HCT116 (cell line): ENCODE results near the gene ORAI1. TPM values are rescaled to one million over a fixed set of nuclear protein-coding genes. Genes with fewer than 3 reads are reported as not detected.

Source experiments
- ATAC-seq: fragments of 200-7000 bp; cut with Tn5 transposase; 2 replicates; pipeline ENCODE4 v1.9.1; 2020; ENCODE audit warnings: mild to moderate bottlenecking, moderate library complexity
- BruUV-seq: library from RNA; stranded (reverse); fragments of 400-500 nt; replicated peaks from 2 replicates; lab custom pipeline; 2021; lab: Mats Ljungman, UMichigan
- CTCF ChIA-PET: fragments of 300-600 bp; sonication (Branson Sonifier 250); formaldehyde crosslinking; loops from one replicate; lab custom pipeline; 2021; ENCODE audit warnings: antibody characterized with exemption; lab: Charles Lee
- POLR2A ChIA-PET: fragments of 300-600, 350-600 bp; sonication (Branson Sonifier 250); formaldehyde crosslinking; loops from one replicate; lab custom pipeline; 2021; ENCODE audit warnings: antibody characterized with exemption; lab: Charles Lee
- RAD21 ChIA-PET, 2 experiments: fragments of 300-600 bp; sonication (Branson Sonifier 250); formaldehyde crosslinking; loops; one replicate each; lab custom pipeline; 2023; ENCODE audit warnings: low total read pairs in 2 of 2; ENCODE audit not compliant: uncharacterized antibody in 2 of 2, unreplicated experiment in 2 of 2, low non-redundant PET in 1 of 2; lab: Charles Lee
- DNase-seq: peaks from one replicate; pipeline ENCODE4 v3.0.0-alpha.2; 2010; ENCODE audit warnings: low read depth, low spot score
- H2AFZ ChIP-seq: fragments of 200-600 bp; shearing (Covaris generic), sonication (generic); 2 replicates; pipeline ENCODE4 v1.6.1; 2017; ENCODE audit warnings: low read depth, mixed run types, mixed read lengths, antibody characterized with exemption, low read length; ENCODE audit not compliant: poor library complexity, severe bottlenecking
- H3K27ac ChIP-seq: 2 replicates; pipeline ENCODE4 v1.5.1; 2012; ENCODE audit warnings: low read depth, low read length
- H3K27me3 ChIP-seq: fragments of 200-600 bp; sonication (generic); 2 replicates; pipeline ENCODE4 v1.6.1; 2016; ENCODE audit warnings: mixed run types, low read length, mixed read lengths; ENCODE audit not compliant: insufficient read depth
- H3K36me3 ChIP-seq, 2 experiments: fragments of 200-500 bp in 1 of 2; fragments of 200-600 bp in 1 of 2; sonication (Bioruptor generic) in 1 of 2; sonication (generic) in 1 of 2; 2 replicates each; pipeline versions ENCODE4 v1.5.1 to v1.6.1; 2014 to 2016; ENCODE audit warnings: low read length in 2 of 2, inconsistent platforms in 1 of 2, mixed read lengths in 1 of 2, mixed run types in 1 of 2; ENCODE audit not compliant: insufficient read depth in 2 of 2, control insufficient read depth in 1 of 2
- H3K4me1 ChIP-seq, 2 experiments: fragments of 200-600 bp in 1 of 2; sonication (generic) in 1 of 2; 2 replicates each; pipeline versions ENCODE4 v1.5.1 to v1.6.1; 2012 to 2017; ENCODE audit warnings: low read length in 2 of 2, inconsistent platforms in 1 of 2, mild to moderate bottlenecking in 1 of 2, mixed read lengths in 1 of 2, mixed run types in 1 of 2, moderate library complexity in 1 of 2; ENCODE audit not compliant: insufficient read depth in 2 of 2, control insufficient read depth in 1 of 2
- H3K4me2 ChIP-seq: fragments of 200-600 bp; sonication (generic); 2 replicates; pipeline ENCODE4 v1.6.1; 2017; ENCODE audit warnings: mixed run types, low read length, mixed read lengths
- H3K4me3 ChIP-seq, 2 experiments: fragments of 200-600 bp in 1 of 2; sonication (generic) in 1 of 2; replicated peaks in 1 of 2; 2 replicates each; pipeline ENCODE4 v1.5.1; 2011 to 2016; ENCODE audit warnings: low read length in 2 of 2, control low read depth in 1 of 2, low read depth in 1 of 2, mild to moderate bottlenecking in 1 of 2, mixed read lengths in 1 of 2, mixed run types in 1 of 2
- H3K79me2 ChIP-seq: fragments of 200-600 bp; sonication (generic); 2 replicates; pipeline ENCODE4 v1.6.1; 2017; ENCODE audit warnings: mild to moderate bottlenecking, mixed run types, low read length, moderate library complexity, mixed read lengths; ENCODE audit not compliant: insufficient read depth
- H3K9ac ChIP-seq: fragments of 200-600 bp; sonication (generic); 2 replicates; pipeline ENCODE4 v1.6.1; 2016; ENCODE audit warnings: low read length, mixed read lengths
- H3K9me2 ChIP-seq: fragments of 200-600 bp; sonication (generic), shearing (Covaris generic); 2 replicates; pipeline ENCODE4 v1.6.1; 2017; ENCODE audit warnings: mixed run types, mild to moderate bottlenecking, moderate library complexity; ENCODE audit not compliant: insufficient read depth
- H3K9me3 ChIP-seq, 2 experiments: fragments of 200-500 bp in 1 of 2; fragments of 200-600 bp in 1 of 2; sonication (Bioruptor generic) in 1 of 2; sonication (generic) in 1 of 2; 2 replicates each; pipeline ENCODE4 v1.6.1; 2014 to 2017; ENCODE audit warnings: low read length in 2 of 2, mixed read lengths in 2 of 2, inconsistent platforms in 1 of 2, low read depth in 1 of 2, mild to moderate bottlenecking in 1 of 2, mixed run types in 1 of 2, moderate library complexity in 1 of 2; ENCODE audit not compliant: control insufficient read depth in 1 of 2, insufficient read depth in 1 of 2
- H4K20me1 ChIP-seq: fragments of 200-600 bp; sonication (generic), shearing (Covaris generic); 2 replicates; pipeline ENCODE4 v1.6.1; 2017; ENCODE audit warnings: mixed run types, mild to moderate bottlenecking, moderate library complexity; ENCODE audit not compliant: insufficient read depth
- CEBPB ChIP-seq: IDR thresholded peaks from 2 replicates; pipeline ENCODE4 v1.6.1; 2012; ENCODE audit warnings: low read depth
- EGR1 ChIP-seq: IDR thresholded peaks from 2 replicates; pipeline ENCODE4 v1.6.1; 2012; ENCODE audit warnings: low read depth
- EZH2phosphoT487 ChIP-seq: fragments of 200-600 bp; IDR thresholded peaks from 2 replicates; pipeline ENCODE4 v1.6.1; 2018; ENCODE audit warnings: antibody characterized with exemption, borderline replicate concordance
- POLR2AphosphoS5 ChIP-seq: IDR thresholded peaks from 2 replicates; pipeline ENCODE4 v1.6.1; 2011; ENCODE audit warnings: mild to moderate bottlenecking, low read depth, low read length, moderate library complexity
- RAD21 ChIP-seq: IDR thresholded peaks from 2 replicates; pipeline ENCODE4 v1.6.1; 2012; ENCODE audit warnings: low read depth, mild to moderate bottlenecking
- SP1 ChIP-seq: IDR thresholded peaks from 2 replicates; pipeline ENCODE4 v1.6.1; 2012; ENCODE audit warnings: low read depth
- intact Hi-C: fragments of 100-400 bp; cut with micrococcal nuclease; formaldehyde crosslinking; loops from 2 replicates; pipeline ENCODE4 v1.10.0; 2022
- total RNA-seq: library from RNA; stranded (reverse); gene quantifications from one replicate; pipeline ENCODE4 v1.2.1, GENCODE V29; 2021; ENCODE audit not compliant: unreplicated experiment
- TF ChIP-seq, protein P1 (sequence below): IDR thresholded peaks from 2 replicates; pipeline ENCODE4 v1.6.1; 2012; ENCODE audit warnings: low read depth
- TF ChIP-seq, protein P2 (sequence below), 3 experiments: fragments of 200-600 bp in 1 of 3; sonication (generic) in 1 of 3; IDR thresholded peaks in 2 of 3; conservative IDR thresholded peaks in 1 of 3; 2 replicates each; pipeline ENCODE4 v1.5.1; 2012 to 2017; ENCODE audit warnings: low read depth in 2 of 3, low read length in 2 of 3, antibody characterized with exemption in 1 of 3, borderline replicate concordance in 1 of 3, control low read depth in 1 of 3, mild to moderate bottlenecking in 1 of 3, mixed read lengths in 1 of 3, mixed run types in 1 of 3, moderate library complexity in 1 of 3; ENCODE audit not compliant: insufficient read depth in 1 of 3
- TF ChIP-seq, protein P3 (sequence below): IDR thresholded peaks from 2 replicates; pipeline ENCODE4 v1.6.1; 2012

ORAI1 gene
- total RNA-seq, 1 experiment from 2014 or later: 20.2 TPM

GRCh38 chr12:121688966-121689365 lies 62.6 kb downstream of the ORAI1 start:
- Histone ChIP-seq H3K27me3 (no peaks in the 10 kb centered on the region), H3K36me3 (no peaks in the 10 kb centered on the region), H3K9me3 (no peaks in the 10 kb centered on the region), H3K79me2 (no peaks in the 10 kb centered on the region), H3K4me1 (peaks cover 4 to 15% of the 10 kb centered on the region in 2 experiments; a peak in 3 of 4 replicates), H3K4me3 (no peak overlapping the region), H3K4me2 (no peak overlapping the region), H4K20me1 (no peaks in the 10 kb centered on the region), H2AFZ (no peak overlapping the region), H3K9ac (no peak overlapping the region), H3K27ac (no peak overlapping the region), H3K9me2 (no peaks in the 10 kb centered on the region)
- intact Hi-C loops: no loop called here
- BruUV-seq: no TSS peak
- DNase-seq (no peak), ATAC-seq (no peak)
- ChIA-PET POLR2A (no interaction called here), RAD21 (no interaction called here), CTCF (interaction anchor here (1.6 kb wide), 1 partner anchor 105 kb away, joined by 4 read pairs; no protein-coding TSS in a partner anchor)
- no peak for TF ChIP-seq POLR2AphosphoS5
- TF ChIP-seq EGR1: no peak
- TF ChIP-seq EZH2phosphoT487: no peak
- TF ChIP-seq, protein P1, sequence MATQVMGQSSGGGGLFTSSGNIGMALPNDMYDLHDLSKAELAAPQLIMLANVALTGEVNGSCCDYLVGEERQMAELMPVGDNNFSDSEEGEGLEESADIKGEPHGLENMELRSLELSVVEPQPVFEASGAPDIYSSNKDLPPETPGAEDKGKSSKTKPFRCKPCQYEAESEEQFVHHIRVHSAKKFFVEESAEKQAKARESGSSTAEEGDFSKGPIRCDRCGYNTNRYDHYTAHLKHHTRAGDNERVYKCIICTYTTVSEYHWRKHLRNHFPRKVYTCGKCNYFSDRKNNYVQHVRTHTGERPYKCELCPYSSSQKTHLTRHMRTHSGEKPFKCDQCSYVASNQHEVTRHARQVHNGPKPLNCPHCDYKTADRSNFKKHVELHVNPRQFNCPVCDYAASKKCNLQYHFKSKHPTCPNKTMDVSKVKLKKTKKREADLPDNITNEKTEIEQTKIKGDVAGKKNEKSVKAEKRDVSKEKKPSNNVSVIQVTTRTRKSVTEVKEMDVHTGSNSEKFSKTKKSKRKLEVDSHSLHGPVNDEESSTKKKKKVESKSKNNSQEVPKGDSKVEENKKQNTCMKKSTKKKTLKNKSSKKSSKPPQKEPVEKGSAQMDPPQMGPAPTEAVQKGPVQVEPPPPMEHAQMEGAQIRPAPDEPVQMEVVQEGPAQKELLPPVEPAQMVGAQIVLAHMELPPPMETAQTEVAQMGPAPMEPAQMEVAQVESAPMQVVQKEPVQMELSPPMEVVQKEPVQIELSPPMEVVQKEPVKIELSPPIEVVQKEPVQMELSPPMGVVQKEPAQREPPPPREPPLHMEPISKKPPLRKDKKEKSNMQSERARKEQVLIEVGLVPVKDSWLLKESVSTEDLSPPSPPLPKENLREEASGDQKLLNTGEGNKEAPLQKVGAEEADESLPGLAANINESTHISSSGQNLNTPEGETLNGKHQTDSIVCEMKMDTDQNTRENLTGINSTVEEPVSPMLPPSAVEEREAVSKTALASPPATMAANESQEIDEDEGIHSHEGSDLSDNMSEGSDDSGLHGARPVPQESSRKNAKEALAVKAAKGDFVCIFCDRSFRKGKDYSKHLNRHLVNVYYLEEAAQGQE: no peak
- TF ChIP-seq, protein P2, sequence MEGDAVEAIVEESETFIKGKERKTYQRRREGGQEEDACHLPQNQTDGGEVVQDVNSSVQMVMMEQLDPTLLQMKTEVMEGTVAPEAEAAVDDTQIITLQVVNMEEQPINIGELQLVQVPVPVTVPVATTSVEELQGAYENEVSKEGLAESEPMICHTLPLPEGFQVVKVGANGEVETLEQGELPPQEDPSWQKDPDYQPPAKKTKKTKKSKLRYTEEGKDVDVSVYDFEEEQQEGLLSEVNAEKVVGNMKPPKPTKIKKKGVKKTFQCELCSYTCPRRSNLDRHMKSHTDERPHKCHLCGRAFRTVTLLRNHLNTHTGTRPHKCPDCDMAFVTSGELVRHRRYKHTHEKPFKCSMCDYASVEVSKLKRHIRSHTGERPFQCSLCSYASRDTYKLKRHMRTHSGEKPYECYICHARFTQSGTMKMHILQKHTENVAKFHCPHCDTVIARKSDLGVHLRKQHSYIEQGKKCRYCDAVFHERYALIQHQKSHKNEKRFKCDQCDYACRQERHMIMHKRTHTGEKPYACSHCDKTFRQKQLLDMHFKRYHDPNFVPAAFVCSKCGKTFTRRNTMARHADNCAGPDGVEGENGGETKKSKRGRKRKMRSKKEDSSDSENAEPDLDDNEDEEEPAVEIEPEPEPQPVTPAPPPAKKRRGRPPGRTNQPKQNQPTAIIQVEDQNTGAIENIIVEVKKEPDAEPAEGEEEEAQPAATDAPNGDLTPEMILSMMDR (IDR thresholded peaks at IDR 0.05 in 2 of 3, conservative IDR thresholded peaks at IDR 0.05 in 1 of 3; ENCODE audit: borderline replicate concordance in 1 of 3, insufficient read depth in 1 of 3, low read depth in 2 of 3, low read length in 2 of 3): no peak
- TF ChIP-seq SP1: no peak
- TF ChIP-seq CEBPB: no peak
- no peak for TF ChIP-seq RAD21
- TF ChIP-seq, protein P3, sequence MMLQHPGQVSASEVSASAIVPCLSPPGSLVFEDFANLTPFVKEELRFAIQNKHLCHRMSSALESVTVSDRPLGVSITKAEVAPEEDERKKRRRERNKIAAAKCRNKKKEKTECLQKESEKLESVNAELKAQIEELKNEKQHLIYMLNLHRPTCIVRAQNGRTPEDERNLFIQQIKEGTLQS: no peak
